GM19238 (cell line): ENCODE measurements around the gene TEAD1.

Experiments
- DNase-seq: peaks from one replicate; pipeline ENCODE4 v3.0.0; 2011; ENCODE audit warnings: low spot score; ENCODE audit not compliant: insufficient read length

The TEAD1 gene

GRCh38 chr11:12664385-12664784 is 9.8 kb upstream of the TEAD1 start:
- no peak for DNase-seq

- DNase-seq = no peak
These were observed 7.3 kb upstream of the TEAD1 start for GRCh38 chr11:12666915-12667314.

- no peak for DNase-seq
These were observed 6.6 kb upstream of the TEAD1 start for GRCh38 chr11:12667646-12668045.

- DNase-seq = no peak
These were observed 6.1 kb upstream of the TEAD1 start for GRCh38 chr11:12668166-12668565.

GRCh38 chr11:12669930-12670329 is 4.3 kb upstream of the TEAD1 start:
- DNase-seq = no peak

- DNase-seq = no peak
These were observed 2.9 kb upstream of the TEAD1 start for GRCh38 chr11:12671370-12671769.

- DNase-seq = no peak
These were observed 659 bp upstream of the TEAD1 start for GRCh38 chr11:12673601-12673923.

GRCh38 chr11:12674571-12674935 is 332 bp downstream of the TEAD1 start:
- peak; percentile 15 for DNase-seq

GRCh38 chr11:12674936-12675696 is 895 bp downstream of the TEAD1 start:
- no peak for DNase-seq

- DNase-seq = no peak
These were observed 1.9 kb downstream of the TEAD1 start for GRCh38 chr11:12675951-12676711.

GRCh38 chr11:12677131-12677530 is 2.9 kb downstream of the TEAD1 start:
- DNase-seq = no peak

- no peak for DNase-seq
These were observed 3.9 kb downstream of the TEAD1 start for GRCh38 chr11:12678092-12678491.

GRCh38 chr11:12678991-12679390 is 4.8 kb downstream of the TEAD1 start:
- DNase-seq = no peak

- no peak for DNase-seq
These were observed 5.2 kb downstream of the TEAD1 start for GRCh38 chr11:12679471-12679870.

- no peak for DNase-seq
These were observed 6.2 kb downstream of the TEAD1 start for GRCh38 chr11:12680246-12680939.

- no peak for DNase-seq
These were observed 6.7 kb downstream of the TEAD1 start for GRCh38 chr11:12680940-12681258.

- DNase-seq = no peak
These were observed 7.2 kb downstream of the TEAD1 start for GRCh38 chr11:12681466-12681865.

GRCh38 chr11:12682288-12682687 is 8.1 kb downstream of the TEAD1 start:
- no peak for DNase-seq

GRCh38 chr11:12682737-12683500 is 8.7 kb downstream of the TEAD1 start:
- no peak for DNase-seq

- DNase-seq = no peak
These were observed 9.7 kb downstream of the TEAD1 start for GRCh38 chr11:12683874-12684273.

- no peak for DNase-seq
These were observed 10.1 kb downstream of the TEAD1 start for GRCh38 chr11:12684315-12684714.

- no peak for DNase-seq
These were observed 10.6 kb downstream of the TEAD1 start for GRCh38 chr11:12684816-12685215.
